ENCODE data around the gene ITGAL. TPM values are rescaled to one million over a fixed set of nuclear protein-coding genes. Genes with fewer than 3 reads are reported as not detected.

ITGAL gene
- total and polyA plus RNA-seq, 2 of the 8 experiments (the other 6 are each of a cell fraction or from before 2014, with no cell fraction given), result not detected

GRCh38 chr16:30557957-30558788, 85.6 kb downstream of the ITGAL start, which contains the start of gene ZNF764 (continued):
- TF ChIP-seq CEBPB (IDR thresholded peaks at IDR 0.05; ENCODE audit: low read depth, low read length) (no peak), SAP30 (IDR thresholded peaks at IDR 0.05; ENCODE audit: insufficient read depth, insufficient replicate concordance, low read length) (peak; percentile 33), KDM4A (IDR thresholded peaks at IDR 0.05; ENCODE audit: low read depth, low read length, severe bottlenecking) (peak; percentile 88), SRF (IDR thresholded peaks at IDR 0.05; ENCODE audit: low read depth, low read length) (no peak), RXRA (IDR thresholded peaks at IDR 0.05; ENCODE audit: insufficient read depth, low read depth, low read length) (no peak), YY1 (IDR thresholded peaks at IDR 0.05; ENCODE audit: low read depth, low read length) (peak; percentile 99), KDM1A (IDR thresholded peaks at IDR 0.05; ENCODE audit: borderline replicate concordance, low read length) (peak; percentile 23; the same call in 1 of the 2 replicates), PHF8 (conservative IDR thresholded peaks at IDR 0.05; ENCODE audit: low read depth, low read length) (peak; percentile 63), CHD2 (IDR thresholded peaks at IDR 0.05; ENCODE audit: low read length) (peak; percentile 63; the same call in 1 of the 2 replicates), MAX (IDR thresholded peaks at IDR 0.05) (peak; percentile 3), NANOG (IDR thresholded peaks at IDR 0.05; ENCODE audit: insufficient read depth, low read depth, low read length, poor library complexity, severe bottlenecking) (no peak), ATF3 (IDR thresholded peaks at IDR 0.05; ENCODE audit: insufficient read depth, low read depth, low read length) (no peak), RFX5 (IDR thresholded peaks at IDR 0.05; ENCODE audit: borderline replicate concordance, low read depth, low read length) (no peak), EP300 (IDR thresholded peaks at IDR 0.05; ENCODE audit: borderline replicate concordance in 1 of 2, low read depth in 2 of 2, low read length in 2 of 2) (no peak), POLR2A (IDR thresholded peaks at IDR 0.05; ENCODE audit: control extremely low read depth in 1 of 2, low read depth in 2 of 2, low read length in 2 of 2) (peak in 1 of 2 experiments; percentile 23; a peak in 1 of 3 replicates), ZNF274 (IDR thresholded peaks at IDR 0.05; ENCODE audit: borderline replicate concordance, extremely low read depth, low read length) (no peak), RNF2 (IDR thresholded peaks at IDR 0.05; ENCODE audit: borderline replicate concordance, low read depth, low read length, missing control alignments, poor library complexity, severe bottlenecking) (no peak)
